ENCODE data around the gene SHLD1. TPM values are rescaled to one million over a fixed set of nuclear protein-coding genes. Genes with fewer than 3 reads are reported as not detected.

The SHLD1 gene
- total RNA-seq, 1 donor from 2014 or later: 4.1 TPM

GRCh38 chr20:5751856-5752255 is 1.7 kb downstream of the SHLD1 start:
- no peak for TF ChIP-seq CTCF (conservative IDR thresholded peaks at IDR 0.05)
- peaks cover 4% of the 10 kb centered on the region for H3K4me1 Mint-ChIP-seq (ENCODE audit: unreplicated experiment)
- peak overlapping the region; percentile 93 for H3K4me3 Mint-ChIP-seq
- peaks cover 3% of the 10 kb centered on the region for H3K27me3 Mint-ChIP-seq
- no peak for DNase-seq (ENCODE audit: extremely low spot score, unreplicated experiment)
- H3K9me3 Mint-ChIP-seq: peaks cover 5% of the 10 kb centered on the region
- peak overlapping the region; percentile 13 for H3K27ac Mint-ChIP-seq
- H3K36me3 Mint-ChIP-seq: peaks cover 4% of the 10 kb centered on the region

- peaks cover 4% of the 10 kb centered on the region for H3K4me1 Mint-ChIP-seq (ENCODE audit: unreplicated experiment)
- peaks cover 5% of the 10 kb centered on the region for H3K9me3 Mint-ChIP-seq
- no peak for DNase-seq (ENCODE audit: extremely low spot score, unreplicated experiment)
- no peak overlapping the region for H3K27ac Mint-ChIP-seq
- TF ChIP-seq CTCF (conservative IDR thresholded peaks at IDR 0.05): no peak
- peak overlapping the region; percentile 11 for H3K4me3 Mint-ChIP-seq
- H3K36me3 Mint-ChIP-seq: peaks cover 7% of the 10 kb centered on the region
- H3K27me3 Mint-ChIP-seq: no peaks in the 10 kb centered on the region
These were observed 3.6 kb downstream of the SHLD1 start for GRCh38 chr20:5753814-5754213.

GRCh38 chr20:5757949-5758348 is 7.7 kb downstream of the SHLD1 start:
- no peak for TF ChIP-seq CTCF (conservative IDR thresholded peaks at IDR 0.05)
- H3K27me3 Mint-ChIP-seq: no peaks in the 10 kb centered on the region
- H3K36me3 Mint-ChIP-seq: peaks cover 6% of the 10 kb centered on the region
- H3K27ac Mint-ChIP-seq: no peak overlapping the region
- H3K4me3 Mint-ChIP-seq: no peak overlapping the region
- H3K4me1 Mint-ChIP-seq (ENCODE audit: unreplicated experiment): no peaks in the 10 kb centered on the region
- H3K9me3 Mint-ChIP-seq: no peaks in the 10 kb centered on the region
- DNase-seq (ENCODE audit: extremely low spot score, unreplicated experiment): no peak

GRCh38 chr20:5766085-5766764 is 16.0 kb downstream of the SHLD1 start:
- H3K27ac Mint-ChIP-seq: no peak overlapping the region
- H3K36me3 Mint-ChIP-seq: no peaks in the 10 kb centered on the region
- TF ChIP-seq CTCF (conservative IDR thresholded peaks at IDR 0.05): no peak
- H3K4me1 Mint-ChIP-seq (ENCODE audit: unreplicated experiment): peaks cover 5% of the 10 kb centered on the region
- no peaks in the 10 kb centered on the region for H3K27me3 Mint-ChIP-seq
- no peak overlapping the region for H3K4me3 Mint-ChIP-seq
- H3K9me3 Mint-ChIP-seq: no peaks in the 10 kb centered on the region
- no peak for DNase-seq (ENCODE audit: extremely low spot score, unreplicated experiment)

- Mint-ChIP-seq H3K36me3 (no peaks in the 10 kb centered on the region), H3K9me3 (no peaks in the 10 kb centered on the region), H3K27me3 (no peaks in the 10 kb centered on the region), H3K4me3 (no peak overlapping the region), H3K4me1 (ENCODE audit: unreplicated experiment) (peaks cover 5% of the 10 kb centered on the region), H3K27ac (no peak overlapping the region)
- DNase-seq (ENCODE audit: extremely low spot score, unreplicated experiment): no peak
- TF ChIP-seq CTCF (conservative IDR thresholded peaks at IDR 0.05): no peak
These were observed 17.4 kb downstream of the SHLD1 start for GRCh38 chr20:5767493-5768098.

All from type B pancreatic cell (in vitro differentiated cells).